AG09309 (cell line): ENCODE measurements around the gene CA10.

Experiments
- DNase-seq: peaks from one replicate; pipeline ENCODE4 v3.0.0-alpha.2; 2010; ENCODE audit warnings: low read depth
- H3K4me3 ChIP-seq: 2 replicates; pipeline ENCODE4 v1.5.1; 2011; ENCODE audit warnings: mild to moderate bottlenecking, low read depth, low read length, moderate library complexity; ENCODE audit not compliant: control insufficient read depth
- TF ChIP-seq, protein P1 (sequence below): IDR thresholded peaks from 2 replicates; pipeline ENCODE4 v1.5.1; 2011; ENCODE audit warnings: mild to moderate bottlenecking, low read depth, low read length, inconsistent platforms; ENCODE audit not compliant: insufficient read depth, control insufficient read depth; ENCODE audit errors: missing control alignments

CA10 gene

DNA sequence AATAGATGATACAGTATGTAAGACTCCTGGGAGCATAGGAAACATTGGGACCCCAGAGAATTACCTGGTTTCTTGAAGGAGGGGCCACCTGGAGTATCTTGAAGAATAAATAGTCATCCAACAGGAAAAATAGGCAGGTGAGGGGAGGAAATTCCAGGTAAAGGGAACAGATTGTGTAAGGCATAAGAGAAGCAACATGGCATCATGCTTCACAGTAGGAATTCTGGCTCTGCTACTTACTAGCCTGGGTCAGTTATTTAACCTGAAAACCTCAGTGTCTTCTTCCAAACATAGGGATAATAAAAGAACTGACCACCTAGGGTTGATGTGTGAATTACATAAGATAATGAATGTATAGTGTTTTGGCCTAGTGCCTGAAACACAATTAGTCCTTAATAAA is 122.1 kb downstream of the CA10 start:
- TF ChIP-seq, protein P1, sequence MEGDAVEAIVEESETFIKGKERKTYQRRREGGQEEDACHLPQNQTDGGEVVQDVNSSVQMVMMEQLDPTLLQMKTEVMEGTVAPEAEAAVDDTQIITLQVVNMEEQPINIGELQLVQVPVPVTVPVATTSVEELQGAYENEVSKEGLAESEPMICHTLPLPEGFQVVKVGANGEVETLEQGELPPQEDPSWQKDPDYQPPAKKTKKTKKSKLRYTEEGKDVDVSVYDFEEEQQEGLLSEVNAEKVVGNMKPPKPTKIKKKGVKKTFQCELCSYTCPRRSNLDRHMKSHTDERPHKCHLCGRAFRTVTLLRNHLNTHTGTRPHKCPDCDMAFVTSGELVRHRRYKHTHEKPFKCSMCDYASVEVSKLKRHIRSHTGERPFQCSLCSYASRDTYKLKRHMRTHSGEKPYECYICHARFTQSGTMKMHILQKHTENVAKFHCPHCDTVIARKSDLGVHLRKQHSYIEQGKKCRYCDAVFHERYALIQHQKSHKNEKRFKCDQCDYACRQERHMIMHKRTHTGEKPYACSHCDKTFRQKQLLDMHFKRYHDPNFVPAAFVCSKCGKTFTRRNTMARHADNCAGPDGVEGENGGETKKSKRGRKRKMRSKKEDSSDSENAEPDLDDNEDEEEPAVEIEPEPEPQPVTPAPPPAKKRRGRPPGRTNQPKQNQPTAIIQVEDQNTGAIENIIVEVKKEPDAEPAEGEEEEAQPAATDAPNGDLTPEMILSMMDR: no peak
- H3K4me3 ChIP-seq: no peak overlapping the region
- DNase-seq: no peak

DNA sequence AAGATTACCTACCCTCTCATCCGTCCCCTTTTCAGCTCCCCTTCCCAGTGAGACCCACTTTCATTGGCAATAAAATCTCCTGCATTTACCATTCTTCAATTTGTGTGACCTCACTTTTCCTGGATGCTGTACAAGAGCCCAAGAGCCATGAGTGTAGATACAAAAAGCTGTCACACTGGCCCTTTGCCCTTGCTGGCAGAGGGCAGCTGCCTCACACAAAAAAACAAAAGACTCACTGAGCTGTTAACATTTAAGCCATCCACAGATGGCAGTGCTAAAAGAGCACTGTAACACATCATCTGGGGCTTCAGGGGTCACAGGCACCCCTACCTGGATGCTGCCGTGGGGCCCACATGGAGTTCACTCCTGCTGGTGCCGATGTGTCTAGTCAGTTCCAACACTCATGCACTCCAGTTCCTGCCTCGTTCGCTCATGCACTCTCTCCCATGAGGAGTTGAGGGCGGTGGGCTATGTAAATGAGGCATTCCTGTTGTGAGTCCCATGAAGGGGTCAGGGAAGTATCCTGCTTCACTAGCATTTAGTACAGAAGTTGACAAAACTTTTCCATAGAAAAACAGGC is 123.1 kb downstream of the CA10 start:
- no peak for DNase-seq
- H3K4me3 ChIP-seq: no peak overlapping the region
- TF ChIP-seq, protein P1: no peak

DNA sequence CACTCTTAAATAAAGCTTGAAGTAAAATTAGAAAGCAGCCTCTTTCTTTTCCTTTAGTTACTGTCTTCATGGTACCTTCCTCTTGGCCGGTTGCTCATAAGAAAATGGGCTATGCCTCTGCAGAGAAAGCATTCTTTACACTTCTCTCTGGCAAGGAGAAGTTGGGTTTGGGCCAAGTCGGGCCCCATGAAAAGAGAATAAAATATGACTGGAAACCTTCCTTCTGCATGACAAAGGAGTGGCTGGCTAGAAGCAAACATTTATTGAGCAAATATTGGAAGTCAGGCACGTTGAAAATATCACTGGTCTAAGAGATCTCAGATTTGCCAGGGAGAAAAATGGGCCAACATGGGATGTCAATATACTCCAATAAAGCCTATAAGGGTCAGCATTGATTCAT is 126.1 kb downstream of the CA10 start:
- no peak overlapping the region for H3K4me3 ChIP-seq
- TF ChIP-seq, protein P1: no peak
- DNase-seq: no peak

DNA sequence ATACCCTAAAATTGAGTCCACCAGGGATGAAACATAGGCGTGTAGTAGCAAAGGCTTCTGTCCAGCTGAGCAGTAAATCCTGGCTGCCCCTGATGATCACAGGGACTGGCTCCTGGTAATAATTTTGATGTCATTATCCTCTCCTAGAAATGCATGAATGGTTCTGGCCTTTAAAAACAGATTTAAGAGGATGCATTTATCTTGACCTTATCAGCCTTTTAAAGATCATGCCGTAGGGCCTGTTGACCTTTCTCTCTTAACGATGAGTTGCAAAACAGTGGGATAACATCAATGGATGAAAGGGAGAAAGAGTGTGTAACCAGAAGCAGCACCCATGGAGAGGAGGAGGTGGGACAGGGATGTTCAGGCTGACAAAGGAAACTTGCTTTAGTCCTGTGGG is 128.5 kb downstream of the CA10 start:
- TF ChIP-seq, protein P1: no peak
- no peak overlapping the region for H3K4me3 ChIP-seq
- DNase-seq: no peak

DNA sequence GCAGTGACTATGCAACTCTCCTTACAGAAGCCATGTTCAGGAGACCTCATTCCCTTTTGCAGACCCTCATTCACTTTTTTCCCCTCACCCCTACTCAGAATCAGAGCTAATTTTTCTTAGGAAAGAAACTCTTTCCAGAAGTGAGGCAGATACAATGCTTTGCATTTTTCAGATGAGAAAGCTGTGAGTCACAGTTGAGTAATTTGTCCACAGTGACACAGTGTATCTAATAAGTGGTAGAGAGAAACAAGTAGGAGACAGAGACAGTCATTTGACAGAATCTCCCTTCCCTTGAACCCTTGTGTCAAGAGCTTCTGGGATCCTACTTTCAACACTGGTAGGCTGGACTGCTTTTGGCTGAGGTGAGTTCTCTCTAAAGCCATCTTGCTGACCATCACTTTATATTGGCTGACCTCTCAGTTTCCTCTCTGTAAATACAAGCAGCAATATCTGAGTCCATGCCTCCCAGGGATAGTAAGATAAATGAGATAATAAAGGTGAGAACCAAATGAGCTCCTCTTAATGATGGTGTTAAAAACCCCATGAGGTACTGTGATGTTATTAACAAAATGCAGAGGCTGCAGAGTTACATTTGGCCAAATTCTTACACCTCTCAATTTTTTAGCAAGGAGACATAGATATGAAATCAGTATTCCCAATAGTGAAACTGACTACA is 130.8 kb downstream of the CA10 start:
- TF ChIP-seq, protein P1: no peak
- no peak for DNase-seq
- H3K4me3 ChIP-seq: no peak overlapping the region

DNA sequence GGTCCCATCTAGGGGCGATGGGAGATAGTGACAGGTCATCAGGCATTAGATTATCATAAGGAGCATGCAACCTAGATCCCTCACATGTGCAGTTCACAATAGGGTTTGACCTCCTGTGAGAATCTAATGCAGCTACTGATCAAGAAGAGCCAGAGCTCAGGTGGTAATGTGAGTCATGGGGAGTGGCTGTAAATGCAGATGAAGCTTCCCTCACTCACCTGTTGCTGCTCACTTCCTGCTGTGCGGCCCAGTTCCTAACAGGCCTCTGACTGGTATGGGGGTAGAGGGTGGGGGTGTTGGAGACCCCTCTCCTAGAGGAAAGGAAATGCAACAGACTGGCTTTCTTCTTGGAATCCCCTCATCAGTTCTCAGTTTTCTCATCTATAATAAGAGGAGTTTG is 131.4 kb downstream of the CA10 start:
- TF ChIP-seq, protein P1: no peak
- no peak overlapping the region for H3K4me3 ChIP-seq
- no peak for DNase-seq
